Thyroid gland (tissue), 4 donors: ENCODE results near the gene MLYCD.

Experiments used
- CTCF ChIP-seq, 6 experiments: fragments of 200-600 bp in 3 of 6; fragments of 450-650 bp in 3 of 6; sonication (generic) in 3 of 6; IDR thresholded peaks; one replicate each; pipeline ENCODE4 v1.5.1; 2016 to 2019; ENCODE audit warnings: antibody characterized with exemption in 6 of 6, mild to moderate bottlenecking in 2 of 6, inconsistent platforms in 1 of 6, moderate library complexity in 1 of 6
- POLR2A ChIP-seq, 2 donors: fragments of 450-650 bp; IDR thresholded peaks; one replicate each; pipeline ENCODE4 v1.6.1; 2017; ENCODE audit warnings: antibody characterized with exemption in 2 of 2, mild to moderate bottlenecking in 2 of 2, moderate library complexity in 1 of 2

- no peak for TF ChIP-seq POLR2A (IDR thresholded peaks at IDR 0.05)
- TF ChIP-seq CTCF (IDR thresholded peaks at IDR 0.05) = no peak
Observed at GRCh38 chr16:83907631-83908250, 8.8 kb downstream of the MLYCD start.
